HEK293T (cell line): Measurements from ENCODE around the gene GZF1.

Experiments
- BHLHE40 ChIP-seq: fragments of 450-650 bp; IDR thresholded peaks from 2 replicates; pipeline ENCODE4 v1.6.1; 2016; ENCODE audit warnings: mild to moderate bottlenecking, moderate library complexity, borderline replicate concordance
- CTBP1 ChIP-seq: fragments of 450-650 bp; IDR thresholded peaks from 2 replicates; pipeline ENCODE4 v1.6.1; 2016; ENCODE audit warnings: borderline replicate concordance
- FOXA1 ChIP-seq: fragments of 450-650 bp; IDR thresholded peaks from 2 replicates; pipeline ENCODE4 v1.6.1; 2016; ENCODE audit warnings: mild to moderate bottlenecking
- FOXK2 ChIP-seq: fragments of 450-650 bp; IDR thresholded peaks from 2 replicates; pipeline ENCODE4 v1.6.1; 2016; ENCODE audit warnings: mild to moderate bottlenecking
- FOXM1 ChIP-seq: fragments of 450-650 bp; IDR thresholded peaks from 2 replicates; pipeline ENCODE4 v1.6.1; 2017; ENCODE audit warnings: mild to moderate bottlenecking, borderline replicate concordance
- NFRKB ChIP-seq: fragments of 450-650 bp; IDR thresholded peaks from 2 replicates; pipeline ENCODE4 v1.6.1; 2016; ENCODE audit warnings: mild to moderate bottlenecking, moderate library complexity
- SP1 ChIP-seq: fragments of 450-650 bp; IDR thresholded peaks from 2 replicates; pipeline ENCODE4 v1.6.1; 2017
- SUZ12 ChIP-seq: fragments of 450-650 bp; IDR thresholded peaks from 2 replicates; pipeline ENCODE4 v1.6.1; 2016; ENCODE audit warnings: mild to moderate bottlenecking
- TARDBP ChIP-seq: fragments of 450-650 bp; IDR thresholded peaks from 2 replicates; pipeline ENCODE4 v1.6.1; 2016
- ZNF384 ChIP-seq: fragments of 450-650 bp; IDR thresholded peaks from 2 replicates; pipeline ENCODE4 v1.6.1; 2016
- TF ChIP-seq, protein P1 (sequence below): fragments of 450-650 bp; IDR thresholded peaks from 2 replicates; pipeline ENCODE4 v1.6.1; 2016

DNA sequence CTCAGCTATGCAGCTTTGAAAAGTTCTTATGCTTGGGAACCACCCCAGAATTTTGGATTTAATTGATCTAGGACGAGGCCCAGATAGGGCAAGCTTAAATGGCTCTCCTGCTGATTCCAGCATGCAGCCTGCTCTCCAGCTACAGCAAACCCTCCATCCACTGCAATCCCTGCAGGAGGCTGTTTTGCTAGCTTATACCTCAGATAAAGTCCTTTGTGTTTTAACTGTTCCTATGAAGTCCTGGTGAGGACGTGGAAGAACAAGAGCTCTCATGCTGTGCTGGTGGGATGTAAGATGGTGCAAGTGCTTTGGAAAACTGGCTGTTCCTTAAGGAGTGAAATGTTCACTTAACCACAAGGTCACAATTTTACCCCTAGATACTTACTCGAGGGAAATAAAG is 36.9 kb upstream of the GZF1 start:
- no peak for TF ChIP-seq SP1
- TF ChIP-seq FOXA1: no peak
- no peak for TF ChIP-seq TARDBP
- TF ChIP-seq CTBP1: no peak
- TF ChIP-seq FOXK2: no peak
- TF ChIP-seq, protein P1, sequence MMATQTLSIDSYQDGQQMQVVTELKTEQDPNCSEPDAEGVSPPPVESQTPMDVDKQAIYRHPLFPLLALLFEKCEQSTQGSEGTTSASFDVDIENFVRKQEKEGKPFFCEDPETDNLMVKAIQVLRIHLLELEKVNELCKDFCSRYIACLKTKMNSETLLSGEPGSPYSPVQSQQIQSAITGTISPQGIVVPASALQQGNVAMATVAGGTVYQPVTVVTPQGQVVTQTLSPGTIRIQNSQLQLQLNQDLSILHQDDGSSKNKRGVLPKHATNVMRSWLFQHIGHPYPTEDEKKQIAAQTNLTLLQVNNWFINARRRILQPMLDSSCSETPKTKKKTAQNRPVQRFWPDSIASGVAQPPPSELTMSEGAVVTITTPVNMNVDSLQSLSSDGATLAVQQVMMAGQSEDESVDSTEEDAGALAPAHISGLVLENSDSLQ: no peak
- TF ChIP-seq BHLHE40: no peak
- TF ChIP-seq NFRKB: no peak
- TF ChIP-seq FOXM1: no peak
- TF ChIP-seq ZNF384: no peak
- TF ChIP-seq SUZ12: no peak
